Stomach (tissue), 4 donors: Measurements from ENCODE around the gene UBR1.

Experiments used
- EP300 ChIP-seq: sonication (generic); formaldehyde crosslinking; IDR thresholded peaks from one replicate; pipeline ENCODE4 v1.6.1; 2017; ENCODE audit warnings: antibody characterized with exemption
- POLR2A ChIP-seq, 4 donors: fragments of 450-650 bp; IDR thresholded peaks; one replicate each; pipeline ENCODE4 v1.6.1; 2016; ENCODE audit warnings: antibody characterized with exemption in 4 of 4, control low read depth in 2 of 4, mild to moderate bottlenecking in 1 of 4, moderate library complexity in 1 of 4
- TF ChIP-seq, protein P1 (sequence below), 7 experiments: fragments of 450-650 bp in 4 of 7; fragments of 200-600 bp in 3 of 7; sonication (generic) in 3 of 7; IDR thresholded peaks; one replicate each; pipeline ENCODE4 v1.5.1; 2016 to 2019; ENCODE audit warnings: antibody characterized with exemption in 7 of 7, control low read depth in 2 of 7, mild to moderate bottlenecking in 1 of 7

DNA sequence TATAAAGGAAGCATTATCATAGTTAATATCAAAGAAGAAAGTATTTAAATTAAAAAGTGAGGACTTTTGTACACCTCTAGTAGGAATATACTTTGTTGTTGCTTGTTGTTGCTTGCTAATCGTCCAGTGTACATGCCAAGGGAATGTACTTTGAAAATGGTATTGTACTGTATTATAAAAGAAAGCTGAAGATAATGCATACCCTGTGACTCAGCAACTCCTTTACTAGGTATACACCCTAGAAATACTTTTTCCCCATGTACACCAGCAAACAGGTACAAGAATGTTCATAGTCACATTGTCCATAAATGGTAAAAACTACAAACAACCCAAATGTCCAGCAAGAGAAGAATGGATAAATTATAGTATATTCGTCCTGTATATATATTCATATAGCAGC is 197.3 kb downstream of the UBR1 start:
- TF ChIP-seq, protein P1, sequence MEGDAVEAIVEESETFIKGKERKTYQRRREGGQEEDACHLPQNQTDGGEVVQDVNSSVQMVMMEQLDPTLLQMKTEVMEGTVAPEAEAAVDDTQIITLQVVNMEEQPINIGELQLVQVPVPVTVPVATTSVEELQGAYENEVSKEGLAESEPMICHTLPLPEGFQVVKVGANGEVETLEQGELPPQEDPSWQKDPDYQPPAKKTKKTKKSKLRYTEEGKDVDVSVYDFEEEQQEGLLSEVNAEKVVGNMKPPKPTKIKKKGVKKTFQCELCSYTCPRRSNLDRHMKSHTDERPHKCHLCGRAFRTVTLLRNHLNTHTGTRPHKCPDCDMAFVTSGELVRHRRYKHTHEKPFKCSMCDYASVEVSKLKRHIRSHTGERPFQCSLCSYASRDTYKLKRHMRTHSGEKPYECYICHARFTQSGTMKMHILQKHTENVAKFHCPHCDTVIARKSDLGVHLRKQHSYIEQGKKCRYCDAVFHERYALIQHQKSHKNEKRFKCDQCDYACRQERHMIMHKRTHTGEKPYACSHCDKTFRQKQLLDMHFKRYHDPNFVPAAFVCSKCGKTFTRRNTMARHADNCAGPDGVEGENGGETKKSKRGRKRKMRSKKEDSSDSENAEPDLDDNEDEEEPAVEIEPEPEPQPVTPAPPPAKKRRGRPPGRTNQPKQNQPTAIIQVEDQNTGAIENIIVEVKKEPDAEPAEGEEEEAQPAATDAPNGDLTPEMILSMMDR (IDR thresholded peaks at IDR 0.05) = no peak
- TF ChIP-seq POLR2A (IDR thresholded peaks at IDR 0.05) (no peak), EP300 (no peak)
